Ishikawa (cell line): Measurements from ENCODE around the gene ABHD1.

ENCODE experiments used
- CEBPB ChIP-seq: IDR thresholded peaks from 2 replicates; pipeline ENCODE4 v1.6.1; 2012
- CREB1 ChIP-seq: IDR thresholded peaks from 2 replicates; pipeline ENCODE4 v1.6.1; 2012; ENCODE audit warnings: low read depth
- EGR1 ChIP-seq: IDR thresholded peaks from 2 replicates; pipeline ENCODE4 v1.6.1; 2012
- EP300 ChIP-seq: IDR thresholded peaks from 2 replicates; pipeline ENCODE4 v1.6.1; 2012; ENCODE audit warnings: borderline replicate concordance
- FOXM1 ChIP-seq: IDR thresholded peaks from 2 replicates; pipeline ENCODE4 v1.6.1; 2012; ENCODE audit warnings: low read depth, borderline replicate concordance
- NFIC ChIP-seq: IDR thresholded peaks from 2 replicates; pipeline ENCODE4 v1.6.1; 2012
- RAD21 ChIP-seq: IDR thresholded peaks from 2 replicates; pipeline ENCODE4 v1.6.1; 2012; ENCODE audit warnings: low read depth
- TAF1 ChIP-seq: IDR thresholded peaks from 2 replicates; pipeline ENCODE4 v1.6.1; 2012; ENCODE audit warnings: low read depth, mild to moderate bottlenecking
- TCF12 ChIP-seq: IDR thresholded peaks from 2 replicates; pipeline ENCODE4 v1.6.1; 2012; ENCODE audit warnings: low read depth
- TEAD4 ChIP-seq: IDR thresholded peaks from 2 replicates; pipeline ENCODE4 v1.6.1; 2012
- YY1 ChIP-seq: IDR thresholded peaks from 2 replicates; pipeline ENCODE4 v1.6.1; 2012; ENCODE audit warnings: low read depth
- ZBTB7A ChIP-seq: IDR thresholded peaks from 2 replicates; pipeline ENCODE4 v1.6.1; 2012; ENCODE audit warnings: low read depth
- TF ChIP-seq, protein P1 (sequence below): IDR thresholded peaks from 2 replicates; pipeline ENCODE4 v1.6.1; 2012; ENCODE audit warnings: low read depth, mild to moderate bottlenecking
- TF ChIP-seq, protein P2 (sequence below): IDR thresholded peaks from 2 replicates; pipeline ENCODE4 v1.6.1; 2012
- TF ChIP-seq, protein P3 (sequence below): IDR thresholded peaks from 2 replicates; pipeline ENCODE4 v1.6.1; 2012

The ABHD1 gene

DNA sequence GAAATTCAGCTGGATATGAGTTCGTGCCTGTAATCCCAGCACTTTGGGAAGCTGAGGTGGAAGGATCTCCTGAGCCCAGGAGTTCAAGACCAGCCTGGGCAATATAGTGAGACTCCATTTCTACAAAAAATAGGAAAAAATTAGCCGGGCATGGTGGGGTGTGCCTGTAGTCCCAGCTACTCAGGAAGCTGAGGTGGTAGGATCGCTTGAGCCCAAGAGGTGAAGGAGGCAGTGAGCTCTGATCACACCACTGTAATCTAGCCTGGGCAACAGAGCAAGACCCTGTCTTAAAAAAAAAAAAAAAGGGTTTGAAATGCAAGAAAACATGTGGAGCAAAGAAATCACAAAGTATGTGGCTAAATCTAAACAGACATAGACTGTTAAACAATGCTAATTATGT, 14.5 kb upstream of the ABHD1 start:
- TF ChIP-seq, protein P1, sequence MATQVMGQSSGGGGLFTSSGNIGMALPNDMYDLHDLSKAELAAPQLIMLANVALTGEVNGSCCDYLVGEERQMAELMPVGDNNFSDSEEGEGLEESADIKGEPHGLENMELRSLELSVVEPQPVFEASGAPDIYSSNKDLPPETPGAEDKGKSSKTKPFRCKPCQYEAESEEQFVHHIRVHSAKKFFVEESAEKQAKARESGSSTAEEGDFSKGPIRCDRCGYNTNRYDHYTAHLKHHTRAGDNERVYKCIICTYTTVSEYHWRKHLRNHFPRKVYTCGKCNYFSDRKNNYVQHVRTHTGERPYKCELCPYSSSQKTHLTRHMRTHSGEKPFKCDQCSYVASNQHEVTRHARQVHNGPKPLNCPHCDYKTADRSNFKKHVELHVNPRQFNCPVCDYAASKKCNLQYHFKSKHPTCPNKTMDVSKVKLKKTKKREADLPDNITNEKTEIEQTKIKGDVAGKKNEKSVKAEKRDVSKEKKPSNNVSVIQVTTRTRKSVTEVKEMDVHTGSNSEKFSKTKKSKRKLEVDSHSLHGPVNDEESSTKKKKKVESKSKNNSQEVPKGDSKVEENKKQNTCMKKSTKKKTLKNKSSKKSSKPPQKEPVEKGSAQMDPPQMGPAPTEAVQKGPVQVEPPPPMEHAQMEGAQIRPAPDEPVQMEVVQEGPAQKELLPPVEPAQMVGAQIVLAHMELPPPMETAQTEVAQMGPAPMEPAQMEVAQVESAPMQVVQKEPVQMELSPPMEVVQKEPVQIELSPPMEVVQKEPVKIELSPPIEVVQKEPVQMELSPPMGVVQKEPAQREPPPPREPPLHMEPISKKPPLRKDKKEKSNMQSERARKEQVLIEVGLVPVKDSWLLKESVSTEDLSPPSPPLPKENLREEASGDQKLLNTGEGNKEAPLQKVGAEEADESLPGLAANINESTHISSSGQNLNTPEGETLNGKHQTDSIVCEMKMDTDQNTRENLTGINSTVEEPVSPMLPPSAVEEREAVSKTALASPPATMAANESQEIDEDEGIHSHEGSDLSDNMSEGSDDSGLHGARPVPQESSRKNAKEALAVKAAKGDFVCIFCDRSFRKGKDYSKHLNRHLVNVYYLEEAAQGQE: no peak
- TF ChIP-seq EP300 (no peak), ZBTB7A (no peak), FOXM1 (no peak)

DNA sequence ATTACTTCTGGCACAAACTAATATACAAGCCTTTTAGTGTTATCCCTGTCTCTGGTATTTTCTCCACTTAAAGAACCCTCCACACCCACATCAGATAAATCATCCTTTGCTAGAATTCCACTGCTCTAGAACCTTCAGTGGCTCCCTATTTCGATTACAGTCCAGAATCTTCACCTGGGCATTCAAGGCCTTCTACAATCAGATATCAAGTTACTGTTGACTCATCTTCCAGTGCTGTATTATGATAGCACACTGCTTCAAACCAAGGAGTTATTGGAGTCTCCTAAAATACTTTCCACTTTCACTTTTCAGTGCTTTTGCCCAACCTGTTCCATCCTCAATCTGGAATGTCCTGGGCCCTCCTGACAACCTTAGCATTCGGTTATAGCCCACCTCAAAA, 8.1 kb upstream of the ABHD1 start:
- TF ChIP-seq, protein P2, sequence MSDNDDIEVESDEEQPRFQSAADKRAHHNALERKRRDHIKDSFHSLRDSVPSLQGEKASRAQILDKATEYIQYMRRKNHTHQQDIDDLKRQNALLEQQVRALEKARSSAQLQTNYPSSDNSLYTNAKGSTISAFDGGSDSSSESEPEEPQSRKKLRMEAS: no peak
- no peak for TF ChIP-seq YY1
- TF ChIP-seq TCF12: no peak
- no peak for TF ChIP-seq EP300
- TF ChIP-seq RAD21: no peak
- TF ChIP-seq EGR1: no peak
- TF ChIP-seq, protein P1: no peak
- no peak for TF ChIP-seq FOXM1
- TF ChIP-seq CREB1: no peak

DNA sequence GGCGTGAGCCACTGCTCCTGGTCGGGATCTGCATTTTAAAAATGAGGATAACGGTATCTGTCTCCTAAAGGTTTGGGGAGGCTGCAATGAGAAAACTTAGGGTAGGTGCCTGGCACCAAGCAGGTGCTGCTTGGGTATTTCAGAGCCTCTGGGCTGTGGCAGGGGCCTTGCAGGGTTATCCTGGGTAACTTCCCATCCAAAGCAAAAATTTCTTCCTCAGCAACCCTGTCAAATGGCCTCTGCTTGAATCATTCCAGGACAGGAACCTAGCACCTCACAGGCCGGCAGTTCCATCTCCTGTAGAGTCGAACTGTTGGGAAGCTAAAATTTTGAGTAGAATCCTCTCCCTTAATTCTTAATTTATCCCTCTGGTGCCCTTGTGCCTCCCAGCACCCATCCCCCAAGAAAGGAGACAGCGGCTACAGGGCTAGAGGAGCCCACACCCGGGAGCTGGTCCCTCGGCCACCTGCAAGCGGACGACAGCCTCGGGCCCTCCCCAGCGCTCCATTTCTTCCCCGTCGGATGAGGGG, 5.6 kb upstream of the ABHD1 start:
- no peak for TF ChIP-seq TAF1
- no peak for TF ChIP-seq ZBTB7A
- no peak for TF ChIP-seq EP300
- TF ChIP-seq, protein P1: no peak
- TF ChIP-seq FOXM1: no peak
- TF ChIP-seq EGR1: no peak
- no peak for TF ChIP-seq TEAD4
- TF ChIP-seq, protein P3, sequence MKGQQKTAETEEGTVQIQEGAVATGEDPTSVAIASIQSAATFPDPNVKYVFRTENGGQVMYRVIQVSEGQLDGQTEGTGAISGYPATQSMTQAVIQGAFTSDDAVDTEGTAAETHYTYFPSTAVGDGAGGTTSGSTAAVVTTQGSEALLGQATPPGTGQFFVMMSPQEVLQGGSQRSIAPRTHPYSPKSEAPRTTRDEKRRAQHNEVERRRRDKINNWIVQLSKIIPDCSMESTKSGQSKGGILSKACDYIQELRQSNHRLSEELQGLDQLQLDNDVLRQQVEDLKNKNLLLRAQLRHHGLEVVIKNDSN: no peak
- TF ChIP-seq YY1: no peak
- no peak for TF ChIP-seq RAD21
- TF ChIP-seq CREB1: no peak
- TF ChIP-seq CEBPB: no peak
- TF ChIP-seq, protein P2: no peak
- TF ChIP-seq TCF12: no peak
- no peak for TF ChIP-seq NFIC

DNA sequence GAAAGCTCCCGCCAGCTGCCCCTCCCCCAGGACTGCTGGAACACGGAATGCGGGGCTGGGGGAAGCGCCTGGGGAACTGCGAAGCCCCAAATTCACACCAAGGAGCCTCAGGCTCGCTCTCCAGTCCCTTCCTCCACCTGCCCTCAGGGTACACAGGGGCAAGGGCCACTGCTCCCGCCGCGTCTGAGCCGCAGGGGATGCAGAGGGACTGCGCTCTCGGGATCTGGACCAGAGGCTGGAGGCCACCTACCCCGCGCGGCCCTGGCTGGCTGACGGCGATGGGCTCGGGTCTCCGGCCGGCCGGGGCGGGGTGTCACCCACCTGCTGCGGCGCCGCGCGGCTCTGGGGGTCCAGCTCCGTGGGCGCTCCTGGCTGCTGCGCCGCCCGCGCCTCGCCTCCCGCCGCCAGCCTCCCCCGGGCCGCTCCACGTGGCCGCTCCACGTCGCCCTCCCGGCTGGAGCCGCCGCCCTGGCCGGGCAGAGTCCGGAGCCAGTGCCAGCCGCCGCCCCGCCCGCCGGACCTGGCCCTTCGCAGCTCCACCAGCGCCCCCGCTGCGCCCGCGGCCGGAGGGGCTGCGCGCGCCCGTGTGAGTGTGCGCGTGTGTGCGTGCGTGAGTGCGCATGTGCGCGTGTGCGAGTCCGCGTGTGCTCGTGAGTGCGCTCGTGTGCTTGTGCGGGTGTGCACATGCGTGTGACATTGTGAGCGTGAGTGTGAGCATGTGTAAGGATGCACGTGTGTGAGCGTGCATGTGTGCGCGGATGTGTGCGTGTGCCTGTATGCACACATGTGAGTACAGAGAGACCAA, 4.9 kb upstream of the ABHD1 start, which contains the start of gene CGREF1:
TSS of gene CGREF1 (minus strand) at position 604 of the 805 bp plus-strand sequence. CDS start 14,762 bp downstream, outside the sequence.
- TF ChIP-seq CREB1 (no peak), FOXM1 (no peak), TAF1 (no peak), EP300 (0 out of 2 replicates have a peak, but pooled peaks have one; percentile 13)
- TF ChIP-seq, protein P2: peak; percentile 95

DNA sequence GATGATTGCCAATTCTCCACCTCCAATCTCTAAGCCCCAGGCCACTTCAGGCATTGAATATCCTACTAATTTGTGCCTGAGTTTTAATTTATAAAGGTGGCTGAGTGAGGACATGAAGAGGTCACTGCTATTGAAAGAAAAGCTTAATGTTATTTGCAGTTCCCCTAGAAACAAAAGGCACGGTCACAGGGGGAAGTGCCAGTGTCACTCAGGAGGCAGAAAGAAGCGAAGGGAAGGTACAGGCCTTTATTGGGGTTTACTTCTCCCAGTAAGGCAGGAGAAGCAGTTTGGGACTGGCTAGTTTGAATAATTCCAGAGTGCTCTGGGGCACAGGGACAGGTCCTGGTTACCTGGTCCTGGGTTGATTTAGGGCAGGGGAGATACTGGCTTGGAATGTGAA, 1.7 kb upstream of the ABHD1 start:
- no peak for TF ChIP-seq RAD21
- no peak for TF ChIP-seq EGR1
- TF ChIP-seq FOXM1: no peak
- TF ChIP-seq CREB1: no peak
- TF ChIP-seq CEBPB: no peak
- TF ChIP-seq, protein P3: no peak
- TF ChIP-seq TCF12: no peak
- TF ChIP-seq, protein P2: no peak
- TF ChIP-seq, protein P1: no peak
- TF ChIP-seq NFIC: no peak
- no peak for TF ChIP-seq YY1
- no peak for TF ChIP-seq ZBTB7A
- TF ChIP-seq TAF1: no peak
